Stimulated activated effector memory CD8-positive, alpha-beta T cell treated with anti-CD3 and anti-CD28 coated beads, Interleukin-12 subunit alpha, Interleukin-12 subunit beta, amount 100 ng/mL, for 72 hours (primary cell): ENCODE measurements around the gene PLEKHB2.
"Not testable (repeated sequence)": the region's sequence is repeated elsewhere in the genome, so short reads cannot be mapped to it uniquely, and the experiment has no call there.

Source experiments
- ATAC-seq: fragments of 150-1000 bp; cut with Tn5 transposase; 2 replicates; pipeline ENCODE4 v1.10.0; 2021
- DNase-seq, 2 donors: peaks; one replicate each; pipeline ENCODE4 v3.0.0; 2021 to 2022; ENCODE audit warnings: low spot score in 2 of 2
- H3K27ac Mint-ChIP-seq: one replicate; pipeline ENCODE4 v1.8.0; 2022; ENCODE audit warnings: mild to moderate bottlenecking, mixed read lengths
- H3K36me3 Mint-ChIP-seq: one replicate; pipeline ENCODE4 v1.8.0; 2022; ENCODE audit warnings: mild to moderate bottlenecking, mixed read lengths
- H3K4me1 Mint-ChIP-seq: one replicate; pipeline ENCODE4 v1.8.0; 2022; ENCODE audit warnings: mixed read lengths
- H3K4me3 Mint-ChIP-seq: one replicate; pipeline ENCODE4 v1.8.0; 2022; ENCODE audit warnings: mild to moderate bottlenecking, mixed read lengths
- H3K9me3 Mint-ChIP-seq: one replicate; pipeline ENCODE4 v1.8.0; 2022; ENCODE audit warnings: mixed read lengths

Gene PLEKHB2

DNA sequence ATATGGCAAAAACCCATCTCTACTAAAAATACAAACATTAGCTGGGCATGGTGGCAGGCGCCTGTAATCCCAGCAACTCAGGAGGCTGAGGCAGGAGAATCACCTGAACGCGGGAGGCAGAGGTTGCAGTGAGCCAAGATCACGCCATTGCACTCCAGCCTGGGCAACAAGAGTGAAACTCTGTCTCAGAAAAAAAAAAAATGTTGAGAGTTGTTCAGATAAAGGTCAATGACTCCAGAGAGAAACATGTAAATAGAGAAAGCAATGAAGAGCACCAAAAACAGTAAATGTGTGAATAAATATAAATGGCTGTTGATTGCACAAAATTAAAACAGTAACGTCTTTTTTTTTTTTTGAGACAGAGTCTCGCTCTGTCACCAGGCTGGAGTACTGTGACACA is 25.2 kb upstream of the PLEKHB2 start:
- H3K4me1 Mint-ChIP-seq: peaks cover 66% of the 10 kb centered on the region
- not testable (repeated sequence) for H3K4me3 Mint-ChIP-seq, DNase-seq, ATAC-seq, H3K9me3 Mint-ChIP-seq
- H3K27ac Mint-ChIP-seq: peak overlapping the region; percentile 67
- H3K36me3 Mint-ChIP-seq: peaks cover 96% of the 10 kb centered on the region

DNA sequence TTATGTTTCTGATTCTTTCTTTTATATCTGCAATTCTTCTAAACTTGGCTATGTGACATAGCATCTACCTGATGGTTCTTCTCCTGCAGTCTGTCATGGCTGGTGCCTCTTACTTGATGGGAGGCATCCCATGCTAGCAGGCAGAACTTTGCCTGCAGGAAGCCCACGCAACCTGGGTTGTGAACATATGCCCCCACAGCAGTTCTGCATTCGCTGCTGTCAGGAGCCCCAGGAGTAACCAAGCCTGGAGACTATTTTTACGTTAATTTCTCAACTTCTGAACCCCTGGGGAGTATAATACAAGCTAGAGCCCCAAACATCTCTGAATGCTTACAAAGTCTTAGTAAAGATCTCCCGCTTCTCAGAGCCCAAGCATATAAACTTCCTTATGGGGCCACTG is 23.9 kb upstream of the PLEKHB2 start:
- ATAC-seq (no peak), DNase-seq (no peak)
- H3K4me3 Mint-ChIP-seq: no peak overlapping the region
- no peaks in the 10 kb centered on the region for H3K9me3 Mint-ChIP-seq
- peak overlapping the region; percentile 30 for H3K27ac Mint-ChIP-seq
- peaks cover 96% of the 10 kb centered on the region for H3K36me3 Mint-ChIP-seq
- H3K4me1 Mint-ChIP-seq: peaks cover 63% of the 10 kb centered on the region

DNA sequence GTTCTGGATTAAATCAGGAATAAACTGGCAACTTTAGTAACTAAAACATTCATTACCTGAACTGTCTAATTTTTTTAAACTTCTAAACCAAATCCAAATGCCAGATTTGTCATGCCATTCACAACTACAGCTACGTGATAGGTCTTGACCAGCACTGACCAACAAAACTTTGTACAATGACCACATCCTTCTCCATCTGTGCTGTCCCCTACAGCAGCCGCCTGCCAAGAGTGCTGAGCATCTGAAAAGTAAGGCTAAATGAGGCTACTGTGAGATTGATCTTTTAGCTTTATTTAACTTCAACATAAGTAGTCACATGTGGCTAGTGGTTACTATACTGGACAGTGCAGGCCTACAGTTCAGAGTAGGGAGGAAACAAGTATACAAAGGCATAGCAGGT is 19.5 kb upstream of the PLEKHB2 start:
- no peak overlapping the region for H3K4me3 Mint-ChIP-seq
- H3K9me3 Mint-ChIP-seq: no peaks in the 10 kb centered on the region
- peak overlapping the region; percentile 67 for H3K27ac Mint-ChIP-seq
- H3K4me1 Mint-ChIP-seq: peaks cover 38% of the 10 kb centered on the region
- peaks cover 96% of the 10 kb centered on the region for H3K36me3 Mint-ChIP-seq
- ATAC-seq: no peak
- DNase-seq: no peak

DNA sequence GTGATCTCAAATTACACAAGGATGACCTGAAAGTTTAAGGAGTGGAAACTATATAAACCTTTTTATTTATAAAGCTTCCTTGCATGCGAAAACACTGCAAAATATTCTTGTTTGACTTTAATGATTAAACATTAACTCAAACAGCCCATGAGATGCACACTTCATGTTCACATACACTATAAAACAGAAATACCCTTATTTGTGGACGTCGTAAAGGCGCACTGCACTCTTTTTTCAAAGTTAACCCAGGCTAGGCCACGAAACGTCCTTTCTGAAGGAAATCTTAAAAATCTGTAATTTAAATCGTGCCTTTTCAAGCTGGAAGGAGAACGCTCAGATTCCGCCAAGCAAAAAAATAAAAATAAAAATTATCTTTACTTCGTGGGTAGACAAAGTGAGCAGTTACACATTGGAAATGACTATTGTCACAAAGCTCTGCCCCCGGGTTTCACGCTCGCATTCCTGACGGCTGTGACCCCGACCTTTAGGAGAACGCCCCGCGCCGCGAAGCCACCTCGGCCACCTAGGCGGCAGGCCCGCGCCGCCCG is 12.6 kb upstream of the PLEKHB2 start:
- peak overlapping the region; percentile 86 for H3K4me3 Mint-ChIP-seq
- ATAC-seq (no peak), DNase-seq (no peak)
- H3K27ac Mint-ChIP-seq: peak overlapping the region; percentile 95
- H3K36me3 Mint-ChIP-seq: peaks cover 62% of the 10 kb centered on the region
- H3K9me3 Mint-ChIP-seq: no peaks in the 10 kb centered on the region
- peaks cover 15% of the 10 kb centered on the region for H3K4me1 Mint-ChIP-seq

DNA sequence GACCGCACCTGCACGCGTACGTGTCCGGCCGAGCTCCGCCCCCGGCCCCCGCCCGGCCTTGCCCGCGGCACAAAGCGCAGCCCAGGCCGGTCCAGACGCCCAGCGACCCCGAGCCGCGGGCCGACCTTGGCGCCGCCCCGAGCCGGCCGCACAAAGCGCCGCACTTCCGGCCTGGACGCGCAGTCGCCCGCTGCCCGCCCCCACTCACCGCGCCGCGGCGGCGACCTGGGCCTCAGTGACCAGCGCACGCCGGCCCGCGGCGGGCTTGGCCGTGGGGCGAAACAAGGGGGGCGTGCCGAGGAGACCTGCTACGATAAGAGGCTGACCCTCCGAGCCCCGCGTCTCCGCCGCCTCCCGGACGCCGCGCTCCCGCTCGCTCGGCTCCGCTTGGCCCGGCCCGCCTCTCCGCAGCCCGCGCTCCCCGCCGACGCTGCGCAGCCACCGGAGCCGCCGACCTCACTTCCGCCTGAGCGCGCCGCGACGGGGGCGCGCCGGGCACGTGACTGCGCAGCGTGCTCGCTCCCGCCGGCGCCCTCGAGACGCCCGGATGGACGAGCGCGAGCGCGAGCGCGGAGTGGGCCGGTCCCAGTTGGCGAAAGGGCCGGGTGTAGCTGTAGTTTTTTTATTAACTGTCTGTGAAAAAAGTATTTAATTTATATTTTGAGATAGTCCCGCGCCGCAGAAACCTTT is 12.0 kb upstream of the PLEKHB2 start, which contains the start of gene FAM168B:
TSS of gene FAM168B (minus strand) at position 455 of the 690 bp plus-strand sequence. CDS start 10,814 bp downstream, outside the sequence.
- DNase-seq (peak; percentile 89 to 93), ATAC-seq (peak; percentile 92)
- Mint-ChIP-seq H3K4me1 (peaks cover 15% of the 10 kb centered on the region), H3K9me3 (no peaks in the 10 kb centered on the region), H3K27ac (peak within 1 kb of the TSS; percentile 95), H3K36me3 (peaks cover 56% of the 10 kb centered on the region), H3K4me3 (peak within 1 kb of the TSS; percentile 86)

DNA sequence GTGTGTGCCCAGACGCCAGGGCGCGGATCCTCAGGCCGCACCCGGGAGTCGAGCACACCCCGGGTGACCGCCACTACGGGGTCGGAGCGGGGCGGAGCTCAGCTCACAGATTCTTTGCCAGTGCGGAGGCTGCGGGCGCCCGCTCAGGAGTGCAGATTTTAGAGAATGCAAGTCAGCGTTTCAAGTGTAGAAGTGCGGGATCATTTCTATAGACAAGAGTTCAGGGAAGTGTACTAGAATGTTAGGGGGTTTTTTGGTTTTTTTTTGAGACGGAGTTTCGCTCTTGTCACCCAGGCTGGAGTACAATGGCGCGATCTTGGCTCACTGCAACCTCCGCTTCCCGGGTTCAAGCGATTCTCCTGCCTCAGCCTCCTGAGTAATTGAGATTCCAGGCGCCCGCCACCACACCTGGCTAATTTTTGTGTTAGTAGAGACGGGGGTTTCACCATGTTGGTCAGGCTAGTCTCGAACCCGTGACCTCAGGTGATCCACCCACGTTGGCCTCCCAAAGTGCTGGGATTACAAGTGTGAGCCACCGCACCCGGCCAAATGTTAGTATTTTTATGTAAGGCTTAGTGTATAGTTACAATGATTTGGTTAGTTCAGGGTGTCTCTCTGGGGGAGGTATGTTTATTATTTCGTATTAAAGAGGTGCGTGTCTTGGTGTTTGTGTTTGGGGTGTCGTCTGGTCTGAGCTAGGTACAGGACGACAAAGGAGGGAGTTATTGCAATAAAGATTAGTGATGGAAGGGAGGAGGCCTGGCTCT is 11.3 kb upstream of the PLEKHB2 start:
- peak; percentile 87 for ATAC-seq
- Mint-ChIP-seq H3K4me3 (peak overlapping the region; percentile 86), H3K36me3 (peaks cover 49% of the 10 kb centered on the region), H3K9me3 (no peaks in the 10 kb centered on the region), H3K4me1 (peaks cover 15% of the 10 kb centered on the region), H3K27ac (peak overlapping the region; percentile 95)
- DNase-seq: peak in 1 of 2 donors; percentile 3

DNA sequence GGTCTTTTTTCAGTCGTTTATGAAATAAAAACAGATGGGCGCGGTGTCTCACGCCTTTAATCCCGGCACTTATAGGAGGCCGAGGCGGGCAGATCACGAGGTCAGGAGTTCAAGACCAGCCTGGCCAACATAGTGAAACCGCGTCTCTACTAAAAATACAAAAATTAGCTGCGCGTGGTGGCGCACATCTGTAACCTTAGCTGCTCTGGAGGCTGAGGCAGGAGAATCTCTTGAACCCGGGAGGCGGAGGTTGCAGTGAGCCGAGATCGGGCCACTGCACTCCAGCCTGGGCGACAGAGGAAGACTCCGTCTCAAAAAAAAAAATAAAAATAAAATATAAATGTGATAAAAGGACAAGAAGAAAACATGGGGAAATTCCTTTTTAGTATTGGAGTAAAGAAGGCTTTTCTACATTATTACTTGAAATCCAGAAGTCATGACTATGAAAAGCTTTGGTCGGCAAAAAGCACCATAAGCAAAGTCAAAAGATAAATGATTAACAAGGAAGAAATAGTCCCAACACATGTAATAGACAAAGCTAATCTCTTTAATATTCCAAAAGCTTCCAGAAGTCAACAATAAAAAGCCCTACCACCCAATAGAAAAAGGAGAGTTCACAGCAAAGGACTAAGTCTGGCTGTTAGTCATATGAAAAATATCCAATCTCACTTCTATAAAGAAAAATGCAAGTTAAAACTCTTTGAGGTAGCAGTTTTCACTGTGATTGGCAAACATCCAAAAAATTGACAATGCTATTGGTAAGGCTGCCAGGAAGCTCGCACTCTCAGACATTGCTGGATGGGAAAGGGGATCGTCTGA is 10.5 kb upstream of the PLEKHB2 start:
- Mint-ChIP-seq H3K27ac (peak overlapping the region; percentile 95), H3K36me3 (peaks cover 41% of the 10 kb centered on the region), H3K4me3 (peak overlapping the region; percentile 86), H3K4me1 (peaks cover 11% of the 10 kb centered on the region), H3K9me3 (no peaks in the 10 kb centered on the region)
- no peak for DNase-seq
- ATAC-seq: no peak

DNA sequence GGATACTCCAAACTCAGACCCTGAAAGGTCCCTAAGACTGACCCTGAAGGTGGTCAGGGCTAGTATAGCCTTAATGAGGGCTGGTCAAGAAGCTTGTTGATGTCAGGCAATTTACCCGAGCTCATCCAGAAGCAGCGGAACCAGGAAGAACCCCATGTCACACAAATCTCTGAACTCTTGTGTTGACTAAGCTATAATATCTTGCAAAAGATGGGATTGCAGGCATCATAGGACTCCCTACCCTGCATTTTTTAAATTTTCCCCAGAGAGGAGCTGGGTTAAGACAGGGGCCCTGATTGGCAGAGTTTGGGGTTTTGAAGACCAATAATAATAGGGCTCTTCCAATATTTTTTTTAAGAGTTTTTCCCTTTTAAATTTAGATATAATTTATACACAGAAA is 2.0 kb upstream of the PLEKHB2 start:
- H3K27ac Mint-ChIP-seq: no peak overlapping the region

DNA sequence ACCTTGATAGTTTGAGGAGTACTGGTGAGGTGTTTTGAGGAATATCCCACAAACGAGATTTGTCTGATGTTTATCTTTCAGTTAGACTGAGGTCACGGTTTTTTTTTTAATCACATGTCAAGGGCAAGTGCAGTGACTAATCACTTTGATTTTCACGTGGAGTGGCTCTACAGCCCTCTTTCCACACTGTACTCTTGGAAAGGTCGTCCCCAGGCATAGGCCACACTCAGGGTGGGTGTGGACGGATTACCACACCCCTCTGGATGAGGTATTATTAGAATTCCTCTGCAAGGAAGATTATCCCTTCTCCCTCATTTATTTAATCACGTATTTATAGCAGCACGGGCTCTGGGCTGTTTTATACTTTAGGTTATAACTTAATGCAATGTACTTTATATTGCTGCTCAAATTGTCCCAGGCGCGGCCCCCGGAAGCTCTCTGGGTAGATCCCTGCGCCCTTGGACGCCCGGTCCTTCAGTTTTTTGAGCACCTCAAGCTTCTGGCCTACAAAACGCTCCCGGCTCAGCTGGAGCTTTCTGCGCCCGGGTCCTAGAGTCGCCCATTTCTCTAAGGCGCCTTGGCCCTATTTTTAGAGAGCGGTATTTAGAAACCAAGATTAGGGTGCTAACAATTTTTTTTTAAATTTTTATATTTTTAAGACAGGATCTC is 515 bp upstream of the PLEKHB2 start:
- H3K4me1 Mint-ChIP-seq: peaks cover 32% of the 10 kb centered on the region
- DNase-seq (peak; percentile 23 to 63), ATAC-seq (peak; percentile 72)

More for the DNA sequence above, 2.0 kb upstream of the PLEKHB2 start:
- no peak overlapping the region for H3K4me3 Mint-ChIP-seq
- peaks cover 32% of the 10 kb centered on the region for H3K4me1 Mint-ChIP-seq
- no peaks in the 10 kb centered on the region for H3K9me3 Mint-ChIP-seq
- H3K36me3 Mint-ChIP-seq: peaks cover 20% of the 10 kb centered on the region
- ATAC-seq (no peak), DNase-seq (no peak)

DNA sequence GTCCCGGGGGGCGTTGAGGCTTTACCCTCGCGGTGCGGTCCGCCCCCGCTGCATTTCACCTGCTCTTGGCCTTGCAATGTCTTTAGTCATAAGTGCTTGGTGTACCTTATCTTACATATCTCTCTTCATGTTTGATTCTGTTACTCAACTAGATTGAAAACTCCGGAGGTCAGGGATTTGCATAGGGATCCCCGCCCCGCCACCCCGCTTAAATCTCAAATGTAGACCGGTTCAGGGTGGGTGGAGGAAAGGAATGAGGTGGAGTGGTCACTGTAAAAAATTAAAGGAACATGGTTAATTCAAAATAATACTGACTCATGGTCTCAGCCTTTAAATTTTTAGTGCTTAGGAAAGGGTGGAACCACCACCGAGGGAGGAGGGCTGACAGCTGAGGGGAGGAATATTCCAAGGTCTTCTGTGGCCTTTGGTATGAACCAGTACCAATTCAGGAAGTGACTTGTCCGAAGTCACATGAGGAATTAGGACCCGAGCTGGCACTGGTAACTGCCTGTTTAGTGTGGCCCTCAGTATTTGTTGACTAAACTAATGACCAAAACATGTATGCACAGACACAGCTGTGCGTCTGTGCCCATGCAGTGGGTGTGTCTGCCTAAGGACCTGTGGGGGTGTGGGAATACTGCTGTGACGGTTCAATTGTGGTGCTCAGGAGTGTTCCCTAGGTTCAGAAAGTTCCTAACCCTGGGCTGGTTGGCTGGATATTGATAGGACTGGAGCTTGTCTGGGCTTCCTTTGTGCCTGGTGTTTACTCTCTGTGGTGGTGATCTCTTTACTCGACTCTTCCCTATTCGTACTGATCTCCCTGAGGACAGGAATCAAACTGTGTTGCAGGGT is 1.0 kb downstream of the PLEKHB2 start:
- Mint-ChIP-seq H3K36me3 (peaks cover 43% of the 10 kb centered on the region), H3K9me3 (no peaks in the 10 kb centered on the region), H3K27ac (peak overlapping the region; percentile 98), H3K4me3 (peak overlapping the region; percentile 96), H3K4me1 (peaks cover 44% of the 10 kb centered on the region)
- DNase-seq (peak in 1 of 2 donors; percentile 52), ATAC-seq (peak; percentile 67)

More for the DNA sequence above, 515 bp upstream of the PLEKHB2 start:
- Mint-ChIP-seq H3K27ac (peak overlapping the region; percentile 98), H3K4me3 (peak overlapping the region; percentile 96), H3K36me3 (peaks cover 30% of the 10 kb centered on the region), H3K9me3 (no peaks in the 10 kb centered on the region)

DNA sequence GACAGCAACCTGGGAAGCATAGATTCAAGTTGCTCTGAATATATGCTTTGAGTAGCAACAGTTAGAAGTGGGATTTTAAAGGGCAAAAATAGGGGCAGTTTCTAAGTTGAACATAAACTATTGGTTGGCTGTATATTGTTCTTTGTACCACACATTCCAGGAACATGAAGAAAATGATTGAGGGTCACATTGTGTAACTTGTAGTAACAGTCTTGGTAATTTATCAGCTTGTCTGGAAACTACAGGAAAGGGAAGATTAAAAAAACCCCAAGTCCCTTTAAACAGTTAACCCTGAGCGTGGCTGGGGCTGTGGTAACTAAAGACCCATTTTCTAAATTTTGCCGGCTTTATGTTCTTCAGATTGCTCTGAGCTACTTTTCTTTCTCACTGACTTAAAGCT is 7.4 kb downstream of the PLEKHB2 start:
- ATAC-seq: no peak
- peaks cover 64% of the 10 kb centered on the region for H3K36me3 Mint-ChIP-seq
- DNase-seq: no peak
- H3K4me1 Mint-ChIP-seq: peaks cover 62% of the 10 kb centered on the region
- peak overlapping the region; percentile 61 for H3K27ac Mint-ChIP-seq
- no peak overlapping the region for H3K4me3 Mint-ChIP-seq
- H3K9me3 Mint-ChIP-seq: peaks cover 3% of the 10 kb centered on the region

DNA sequence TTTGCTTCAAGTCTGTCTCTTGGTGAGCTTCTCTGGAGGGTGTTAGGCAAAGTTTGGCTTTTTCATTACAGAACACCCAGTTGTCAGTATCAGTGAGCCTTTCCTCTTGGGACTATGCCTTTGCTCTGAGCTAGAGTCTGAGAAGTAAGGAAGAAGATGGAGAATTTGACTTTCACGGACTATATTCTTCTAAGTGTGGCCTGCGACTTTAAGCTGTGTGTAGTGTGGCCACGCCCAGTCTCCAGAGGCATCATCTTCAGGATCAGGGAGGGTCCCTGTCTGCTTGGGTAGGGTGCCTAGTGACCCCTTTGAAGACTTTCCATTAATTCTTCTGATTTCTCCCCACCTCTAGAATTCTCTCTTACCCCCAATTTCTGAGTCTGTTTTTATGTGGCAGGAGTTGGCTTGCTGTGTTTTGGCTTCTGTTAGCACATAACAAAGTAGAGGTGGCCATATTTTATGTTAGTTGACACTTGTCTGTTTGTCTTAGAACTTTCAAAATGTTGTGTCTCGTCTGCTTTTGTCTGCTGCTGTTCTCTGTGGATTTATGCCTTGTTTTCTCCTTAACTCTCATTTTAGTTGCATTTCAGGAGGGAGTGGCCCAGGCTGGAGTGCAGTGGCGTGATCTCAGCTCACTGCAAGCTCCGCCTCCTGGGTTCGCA is 8.6 kb downstream of the PLEKHB2 start:
- Mint-ChIP-seq H3K9me3 (peaks cover 3% of the 10 kb centered on the region), H3K4me1 (peaks cover 70% of the 10 kb centered on the region), H3K27ac (peak overlapping the region; percentile 64), H3K36me3 (peaks cover 64% of the 10 kb centered on the region), H3K4me3 (no peak overlapping the region)
- ATAC-seq (no peak), DNase-seq (no peak)

DNA sequence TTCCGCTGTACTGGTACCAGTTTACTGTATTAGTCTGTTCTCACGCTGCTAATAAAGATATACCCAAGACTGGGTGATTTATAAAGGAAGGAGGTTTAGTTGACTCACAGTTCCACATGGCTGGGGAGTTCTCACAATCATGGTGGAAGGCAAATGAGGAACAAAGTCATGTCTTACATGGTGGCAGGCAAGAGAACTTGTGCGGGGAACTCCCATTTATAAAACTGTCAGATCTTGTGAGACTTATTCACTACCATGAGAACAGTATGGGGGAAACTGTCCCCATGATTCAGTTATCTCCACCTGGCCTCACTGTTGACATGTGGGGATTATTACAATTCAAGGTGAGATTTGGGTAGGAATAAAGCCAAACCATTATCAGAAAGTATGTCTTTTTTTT is 9.8 kb downstream of the PLEKHB2 start:
- not testable (repeated sequence) for ATAC-seq, H3K4me3 Mint-ChIP-seq, H3K9me3 Mint-ChIP-seq, DNase-seq
- Mint-ChIP-seq H3K27ac (peak overlapping the region; percentile 30), H3K36me3 (peaks cover 63% of the 10 kb centered on the region), H3K4me1 (peaks cover 70% of the 10 kb centered on the region)
